T-helper 1 cell (primary cell): ENCODE data around the gene E2F2.
A peak's percentile ranks its signal among the peaks of the same experiment; 100 is the strongest.

Experiments used
- DNase-seq, 5 donors: peaks; one replicate each; pipeline ENCODE4 v3.0.0-alpha.2; 2012 to 2020

Gene E2F2

GRCh38 chr1:23562137-23562876, 31.3 kb upstream of the E2F2 start:
- DNase-seq, result peak in 2 of 5 donors; percentile 26 to 31

- DNase-seq, result no peak
These were observed 30.7 kb upstream of the E2F2 start for GRCh38 chr1:23561813-23562100.

GRCh38 chr1:23561076-23561812, 30.2 kb upstream of the E2F2 start:
- DNase-seq, result no peak

GRCh38 chr1:23559985-23560741, 29.1 kb upstream of the E2F2 start:
- no peak for DNase-seq

GRCh38 chr1:23559136-23559984, 28.3 kb upstream of the E2F2 start, which contains the start of gene ID3:
Gene ID3 (minus strand): TSS chr1:23559501. CDS start chr1:23559426, 75 bp downstream.
- peak; percentile 83 to 91 (median 88) for DNase-seq

- no peak for DNase-seq
These were observed 27.8 kb upstream of the E2F2 start for GRCh38 chr1:23558872-23559135.

- DNase-seq, result peak in 2 of 5 donors; percentile 25 to 29
These were observed 27.3 kb upstream of the E2F2 start for GRCh38 chr1:23558140-23558871.

- peak in 1 of 5 donors; percentile 23 for DNase-seq
These were observed 26.6 kb upstream of the E2F2 start for GRCh38 chr1:23557471-23558124.

GRCh38 chr1:23556635-23557470, 25.8 kb upstream of the E2F2 start:
- no peak for DNase-seq

GRCh38 chr1:23555986-23556634, 25.1 kb upstream of the E2F2 start:
- no peak for DNase-seq

GRCh38 chr1:23555270-23555985, 24.4 kb upstream of the E2F2 start:
- DNase-seq, result no peak

GRCh38 chr1:23554481-23555269, 23.6 kb upstream of the E2F2 start:
- peak; percentile 79 to 88 (median 82) for DNase-seq

- no peak for DNase-seq
These were observed 23.1 kb upstream of the E2F2 start for GRCh38 chr1:23554127-23554480.

- DNase-seq, result no peak
These were observed 22.4 kb upstream of the E2F2 start for GRCh38 chr1:23553231-23554126.

GRCh38 chr1:23551849-23552248, 20.8 kb upstream of the E2F2 start:
- DNase-seq, result no peak

GRCh38 chr1:23548704-23549143, 17.7 kb upstream of the E2F2 start:
- DNase-seq, result no peak

GRCh38 chr1:23546897-23547584, 16.0 kb upstream of the E2F2 start:
- no peak for DNase-seq
